K562 (cell line): Measurements from ENCODE around the gene SIGMAR1. TPM values are rescaled to one million over a fixed set of nuclear protein-coding genes. Genes with fewer than 3 reads are reported as not detected.

Experiments
- BRD9 ChIP-seq: fragments of 450-650 bp; IDR thresholded peaks from 2 replicates; pipeline ENCODE4 v1.6.1; 2018; ENCODE audit warnings: low read depth; ENCODE audit not compliant: partially characterized antibody
- C11orf30 ChIP-seq: fragments of 450-650 bp; IDR thresholded peaks from 2 replicates; pipeline ENCODE4 v1.6.1; 2016; ENCODE audit warnings: low read depth, mild to moderate bottlenecking
- CXXC5 ChIP-seq: fragments of 250-450 bp; sonication (Bioruptor Pico); IDR thresholded peaks from 2 replicates; pipeline ENCODE4 v1.8.0; 2022; ENCODE audit warnings: inconsistent platforms, mild to moderate bottlenecking, moderate library complexity
- ELF1 ChIP-seq: fragments of 200-800 bp; sonication (Bioruptor generic); IDR thresholded peaks from 2 replicates; pipeline ENCODE4 v1.6.1; 2016; ENCODE audit warnings: missing genetic modification characterization, missing compliant biosample characterization
- EZH2 ChIP-seq: IDR thresholded peaks from 2 replicates; pipeline ENCODE4 v1.6.1; 2012; ENCODE audit warnings: low read depth, mild to moderate bottlenecking, inconsistent platforms, low read length, borderline replicate concordance
- GABPA ChIP-seq: fragments of 200-800 bp; sonication (Bioruptor generic); conservative IDR thresholded peaks from 2 replicates; pipeline ENCODE4 v1.6.1; 2016; ENCODE audit warnings: low read depth, missing genetic modification characterization, missing compliant biosample characterization
- NFYB ChIP-seq: IDR thresholded peaks from 2 replicates; pipeline ENCODE4 v1.6.1; 2011; ENCODE audit warnings: mild to moderate bottlenecking, moderate library complexity; ENCODE audit not compliant: insufficient read length; ENCODE audit errors: extremely low read depth
- SAP30 ChIP-seq: fragments of 200-600 bp; sonication (generic); IDR thresholded peaks from 2 replicates; pipeline ENCODE4 v1.6.1; 2012; ENCODE audit warnings: borderline replicate concordance, low read depth, mild to moderate bottlenecking, moderate library complexity, low read length, control low read depth, inconsistent platforms; ENCODE audit not compliant: insufficient read depth, poor library complexity, severe bottlenecking
- SIN3B ChIP-seq: fragments of 450-650 bp; IDR thresholded peaks from 2 replicates; pipeline ENCODE4 v1.6.1; 2017; ENCODE audit warnings: low read depth, mild to moderate bottlenecking, moderate library complexity
- polyA plus RNA-seq, 8 experiments: library from polyadenylated mRNA; depleted of rRNA in 4 of 8; stranded (reverse) in 5 of 8; unstranded in 3 of 8; fragments of >200 nt; fragmentation: Nextera tagmentation in 2 of 8; fragmentation: Illumina TruSeq in 1 of 8; extraction: Ambion mirVana in 2 of 8; extraction: Trizol in 1 of 8; gene quantifications; 2 replicates each; pipeline versions ENCODE4 v1.2.1 to v1.2.3, GENCODE V29; 2011 to 2014; ENCODE audit warnings: inconsistent platforms in 1 of 8, missing spikeins in 1 of 8
- total RNA-seq, 7 experiments: library from RNA; depleted of rRNA in 6 of 7; stranded (reverse); fragments of >200 nt in 6 of 7; fragmentation: Illumina TruSeq in 2 of 7; extraction: Trizol in 2 of 7; gene quantifications; 2 replicates each; pipeline versions ENCODE4 v1.2.1 to v1.2.3, GENCODE V29; 2011 to 2021; ENCODE audit warnings: low replicate concordance in 1 of 7
- TF ChIP-seq, protein P1 (sequence below), 2 experiments: fragments of 450-650 bp; conservative IDR thresholded peaks; 2 replicates each; pipeline ENCODE4 v1.6.1; 2017; ENCODE audit warnings: mild to moderate bottlenecking in 2 of 2, moderate library complexity in 2 of 2

SIGMAR1 gene
- total and polyA plus RNA-seq, 9 of the 15 experiments (the other 6 are each of a cell fraction or from before 2014, with no cell fraction given), result 6.9 to 80.0 (median 35.2) TPM

DNA sequence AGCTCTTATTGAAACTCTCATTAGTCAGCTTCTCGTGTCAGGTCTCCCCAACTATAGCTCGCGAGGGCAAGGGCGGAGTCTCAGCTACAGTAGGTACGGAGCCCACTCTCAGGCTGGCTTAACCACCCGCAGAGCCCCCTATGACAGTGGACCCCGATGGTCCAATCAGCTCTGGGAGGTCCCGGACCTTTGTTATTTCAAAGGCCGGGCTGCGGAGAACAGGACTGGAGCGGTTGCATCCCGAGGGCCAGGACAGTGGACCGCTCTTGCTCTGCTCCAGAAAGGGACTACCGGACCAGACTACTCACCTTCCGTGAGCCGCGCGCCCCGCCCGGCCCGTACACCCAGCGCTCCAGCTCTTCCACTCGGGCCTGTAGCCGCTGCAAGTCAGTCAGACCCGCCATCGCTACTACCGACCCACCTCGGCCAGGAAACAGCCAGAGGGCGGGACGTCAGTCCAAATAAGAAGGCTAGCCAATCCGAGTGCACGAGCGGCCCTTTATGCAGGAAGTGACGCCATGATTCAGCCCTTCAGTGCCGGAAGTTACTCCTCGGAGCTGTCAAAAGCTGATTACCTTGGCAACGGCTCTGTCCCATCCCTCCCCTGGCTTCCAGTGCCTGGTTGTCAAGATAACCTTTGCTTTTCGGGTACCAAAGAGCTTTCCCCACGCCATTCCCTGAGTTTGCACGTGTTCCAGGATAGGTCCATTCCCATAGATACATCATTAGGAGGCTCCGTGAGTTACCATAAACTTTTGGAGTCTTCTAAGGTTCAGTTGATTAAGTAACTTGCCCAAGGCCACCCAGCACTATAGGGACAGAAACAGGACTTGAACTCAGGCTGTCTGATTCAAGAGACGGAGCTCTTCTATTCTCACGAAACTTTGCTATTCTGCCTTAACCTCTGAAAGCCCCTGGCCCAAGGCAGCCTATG lies 17.3 kb downstream of the SIGMAR1 start, which contains the start of gene DCTN3 (continued):
- TF ChIP-seq EZH2 (no peak), C11orf30 (peak; percentile 62; the same call in 1 of the 2 replicates), ELF1 (tag) (peak; percentile 60), SIN3B (peak; percentile 50; the same call in 1 of the 2 replicates), CXXC5 (no peak), GABPA (tag) (peak; percentile 95), BRD9 (no peak), NFYB (peak; percentile 62), SAP30 (peak; percentile 49)
- TF ChIP-seq, protein P1, sequence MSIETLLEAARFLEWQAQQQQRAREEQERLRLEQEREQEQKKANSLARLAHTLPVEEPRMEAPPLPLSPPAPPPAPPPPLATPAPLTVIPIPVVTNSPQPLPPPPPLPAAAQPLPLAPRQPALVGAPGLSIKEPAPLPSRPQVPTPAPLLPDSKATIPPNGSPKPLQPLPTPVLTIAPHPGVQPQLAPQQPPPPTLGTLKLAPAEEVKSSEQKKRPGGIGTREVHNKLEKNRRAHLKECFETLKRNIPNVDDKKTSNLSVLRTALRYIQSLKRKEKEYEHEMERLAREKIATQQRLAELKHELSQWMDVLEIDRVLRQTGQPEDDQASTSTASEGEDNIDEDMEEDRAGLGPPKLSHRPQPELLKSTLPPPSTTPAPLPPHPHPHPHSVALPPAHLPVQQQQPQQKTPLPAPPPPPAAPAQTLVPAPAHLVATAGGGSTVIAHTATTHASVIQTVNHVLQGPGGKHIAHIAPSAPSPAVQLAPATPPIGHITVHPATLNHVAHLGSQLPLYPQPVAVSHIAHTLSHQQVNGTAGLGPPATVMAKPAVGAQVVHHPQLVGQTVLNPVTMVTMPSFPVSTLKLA (conservative IDR thresholded peaks at IDR 0.05), result 0 out of 4 replicates have a peak, but pooled peaks of 1 of the 2 experiments have one; percentile 55
